PFSK-1 (cell line): Measurements from ENCODE around the gene ZNF513.

Experiments
- POLR2AphosphoS5 ChIP-seq: IDR thresholded peaks from 2 replicates; pipeline ENCODE4 v1.6.1; 2012; ENCODE audit warnings: low read depth, mild to moderate bottlenecking, control low read depth, low read length, moderate library complexity
- TAF1 ChIP-seq: IDR thresholded peaks from 2 replicates; pipeline ENCODE4 v1.6.1; 2012; ENCODE audit warnings: low read length, control low read depth, borderline replicate concordance; ENCODE audit not compliant: insufficient read depth

- TF ChIP-seq TAF1 (peak; percentile 84), POLR2AphosphoS5 (peak; percentile 86)
Measured at GRCh38 chr2:27370026-27370815, 10.3 kb downstream of the ZNF513 start, which contains the start of the genes EIF2B4 and SNX17.
